ENCODE measurements around the gene FMR1NB. TPM values are rescaled to one million over a fixed set of nuclear protein-coding genes. Genes with fewer than 3 reads are reported as not detected.

The FMR1NB gene, protein sequence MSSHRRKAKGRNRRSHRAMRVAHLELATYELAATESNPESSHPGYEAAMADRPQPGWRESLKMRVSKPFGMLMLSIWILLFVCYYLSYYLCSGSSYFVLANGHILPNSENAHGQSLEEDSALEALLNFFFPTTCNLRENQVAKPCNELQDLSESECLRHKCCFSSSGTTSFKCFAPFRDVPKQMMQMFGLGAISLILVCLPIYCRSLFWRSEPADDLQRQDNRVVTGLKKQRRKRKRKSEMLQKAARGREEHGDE
- polyA plus RNA-seq (ENCODE audit: insufficient read length), result not detected

DNA sequence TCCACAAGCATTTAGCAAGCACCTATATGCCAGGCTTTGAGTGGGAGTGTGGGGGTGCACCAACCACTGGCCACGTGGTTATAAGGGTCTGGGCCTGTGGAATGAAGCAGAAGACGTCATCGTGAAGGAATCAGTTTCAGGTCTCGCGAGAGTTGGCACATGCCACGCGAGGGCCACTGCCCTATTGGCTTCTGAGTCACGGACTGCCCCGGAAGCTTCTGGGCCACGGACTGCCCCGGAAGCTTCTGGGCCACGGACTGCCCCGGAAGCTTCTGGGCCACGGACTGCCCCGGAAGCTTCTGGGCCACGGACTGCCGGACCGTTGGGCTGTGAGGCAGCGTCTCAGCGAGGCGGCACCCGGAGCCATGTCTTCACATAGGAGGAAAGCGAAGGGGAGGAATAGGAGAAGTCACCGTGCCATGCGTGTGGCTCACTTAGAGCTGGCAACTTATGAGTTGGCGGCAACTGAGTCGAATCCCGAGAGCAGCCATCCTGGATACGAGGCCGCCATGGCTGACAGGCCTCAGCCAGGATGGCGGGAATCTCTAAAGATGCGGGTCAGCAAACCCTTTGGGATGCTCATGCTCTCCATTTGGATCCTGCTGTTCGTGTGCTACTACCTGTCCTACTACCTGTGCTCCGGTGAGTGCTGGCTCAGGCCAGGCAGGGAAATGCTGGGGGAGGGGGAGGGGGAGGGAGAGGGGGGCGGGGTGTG is at the start of gene FMR1NB:
Gene FMR1NB (plus strand): TSS at position 300 of the 715 bp plus-strand sequence. CDS start 66 bp downstream, at position 366.
- no peak for DNase-seq

DNA sequence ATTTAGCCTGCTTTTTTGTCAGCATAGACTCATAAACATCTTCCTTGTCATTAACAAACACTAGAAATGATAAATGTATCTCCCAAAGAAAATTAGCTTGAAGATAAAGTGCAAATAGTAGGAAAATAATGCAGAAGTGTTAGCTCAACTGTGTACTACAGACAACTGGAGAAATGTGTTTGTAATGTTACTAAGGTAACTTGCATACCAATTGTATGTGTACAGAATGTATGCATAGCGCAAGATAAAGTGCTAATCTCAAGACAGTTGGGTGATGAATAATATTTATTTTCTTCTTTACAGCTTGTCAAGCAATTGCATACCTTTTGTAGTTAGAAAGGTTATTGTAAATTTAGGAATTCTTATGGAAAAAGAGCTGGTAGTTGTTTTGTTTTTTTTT is 47.3 kb upstream of the FMR1NB start:
- no peak for DNase-seq

DNA sequence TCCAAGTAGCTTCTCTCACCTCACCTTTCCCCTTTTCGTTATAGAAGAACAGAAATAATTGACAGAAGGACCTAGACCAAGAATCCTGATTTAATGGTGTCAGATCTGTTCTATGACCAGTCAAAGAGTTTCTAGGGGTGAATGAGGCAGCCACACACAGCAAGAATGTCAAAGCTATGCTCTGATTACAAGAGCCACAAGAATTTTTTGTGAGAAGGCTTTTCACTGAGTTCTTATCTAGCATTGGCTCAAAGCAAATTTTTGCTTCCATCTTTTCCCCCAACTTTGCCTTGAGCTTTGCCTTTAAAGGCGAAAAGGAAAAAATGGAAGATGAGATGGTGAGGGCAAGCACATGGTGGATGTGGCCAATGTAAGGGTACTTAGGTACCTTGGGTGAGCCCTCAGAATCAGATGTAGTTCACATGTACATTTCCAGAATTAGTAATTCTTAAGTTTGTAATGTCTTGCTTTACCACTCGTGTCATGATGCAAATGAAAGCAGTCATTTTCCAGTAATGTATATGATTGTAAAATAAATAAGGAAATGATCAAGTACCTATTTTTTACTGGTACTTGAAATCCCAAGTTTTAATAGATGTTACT is 45.9 kb upstream of the FMR1NB start:
- no peak for DNase-seq

DNA sequence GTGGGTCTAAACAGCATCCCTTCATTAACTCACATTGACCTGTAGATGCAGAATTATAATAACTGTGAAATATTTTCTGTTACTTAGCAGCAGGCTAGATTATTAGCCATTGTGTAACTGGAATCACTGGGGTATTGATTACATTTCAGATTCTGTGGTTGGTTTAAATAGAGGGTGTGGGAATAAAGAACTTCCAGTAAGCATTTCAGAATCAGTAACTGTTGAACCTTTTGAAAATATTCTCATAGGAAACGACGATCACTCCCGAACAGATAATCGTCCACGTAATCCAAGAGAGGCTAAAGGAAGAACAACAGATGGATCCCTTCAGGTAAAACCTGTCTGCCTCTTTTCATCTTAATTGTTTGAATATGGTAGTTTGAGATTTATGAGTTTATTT is 35.9 kb upstream of the FMR1NB start:
- DNase-seq, result no peak

DNA sequence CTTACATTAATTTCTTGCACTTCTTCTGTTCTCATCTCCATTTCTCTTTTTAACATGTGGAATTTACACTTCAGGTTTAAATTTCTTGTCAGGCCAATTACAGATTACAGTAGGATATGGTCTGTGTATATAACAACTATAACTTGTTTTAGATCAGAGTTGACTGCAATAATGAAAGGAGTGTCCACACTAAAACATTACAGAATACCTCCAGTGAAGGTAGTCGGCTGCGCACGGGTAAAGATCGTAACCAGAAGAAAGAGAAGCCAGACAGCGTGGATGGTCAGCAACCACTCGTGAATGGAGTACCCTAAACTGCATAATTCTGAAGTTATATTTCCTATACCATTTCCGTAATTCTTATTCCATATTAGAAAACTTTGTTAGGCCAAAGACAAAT is 32.6 kb upstream of the FMR1NB start:
- no peak for DNase-seq

DNA sequence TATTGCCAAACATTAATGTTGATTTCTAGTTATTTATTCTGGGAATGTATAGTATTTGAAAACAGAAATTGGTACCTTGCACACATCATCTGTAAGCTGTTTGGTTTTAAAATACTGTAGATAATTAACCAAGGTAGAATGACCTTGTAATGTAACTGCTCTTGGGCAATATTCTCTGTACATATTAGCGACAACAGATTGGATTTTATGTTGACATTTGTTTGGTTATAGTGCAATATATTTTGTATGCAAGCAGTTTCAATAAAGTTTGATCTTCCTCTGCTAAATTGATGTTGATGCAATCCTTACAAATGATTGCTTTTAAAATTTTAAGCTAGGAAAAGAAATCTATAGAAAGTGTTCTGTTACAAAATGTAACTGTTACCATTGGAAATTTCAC is 30.8 kb upstream of the FMR1NB start:
- DNase-seq, result no peak

DNA sequence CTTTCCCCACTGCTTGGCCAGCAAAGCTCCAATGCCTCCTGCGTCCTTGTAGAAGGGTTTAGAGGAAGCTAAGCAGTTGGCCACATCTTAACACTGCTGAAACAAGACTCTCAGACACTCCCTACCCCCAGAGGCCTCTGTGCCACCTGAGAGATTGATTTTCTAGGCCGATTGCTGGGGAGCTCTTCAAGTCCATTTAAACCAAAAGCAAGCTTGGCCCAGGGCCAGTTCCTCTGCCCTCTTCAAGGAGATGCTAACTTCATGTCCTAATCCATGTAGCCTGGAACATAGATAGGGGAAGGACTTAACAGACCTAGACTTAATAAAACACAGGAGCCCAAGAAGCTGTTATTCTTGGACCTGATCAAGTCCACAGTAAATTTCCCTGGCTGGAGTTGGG is 27.2 kb upstream of the FMR1NB start:
- peak; percentile 0 for DNase-seq

DNA sequence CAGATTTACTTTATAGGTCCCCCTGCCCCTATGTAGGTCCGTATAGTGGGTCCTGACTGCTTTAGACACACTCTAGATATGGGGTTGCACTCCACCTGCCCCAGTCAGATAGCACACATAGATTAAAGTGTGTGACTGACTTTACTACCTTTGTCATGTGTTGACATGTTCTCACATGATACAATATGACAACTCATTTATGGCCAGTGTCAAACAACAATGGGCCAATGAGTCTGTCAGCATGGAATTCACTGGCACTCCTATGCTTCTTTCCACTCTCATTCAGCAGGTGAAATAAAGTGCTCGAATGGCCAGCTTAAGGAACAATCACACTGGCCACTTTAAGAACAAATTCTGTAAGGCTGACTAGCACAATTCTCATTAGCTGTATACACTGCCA is 23.8 kb upstream of the FMR1NB start:
- DNase-seq, result no peak

DNA sequence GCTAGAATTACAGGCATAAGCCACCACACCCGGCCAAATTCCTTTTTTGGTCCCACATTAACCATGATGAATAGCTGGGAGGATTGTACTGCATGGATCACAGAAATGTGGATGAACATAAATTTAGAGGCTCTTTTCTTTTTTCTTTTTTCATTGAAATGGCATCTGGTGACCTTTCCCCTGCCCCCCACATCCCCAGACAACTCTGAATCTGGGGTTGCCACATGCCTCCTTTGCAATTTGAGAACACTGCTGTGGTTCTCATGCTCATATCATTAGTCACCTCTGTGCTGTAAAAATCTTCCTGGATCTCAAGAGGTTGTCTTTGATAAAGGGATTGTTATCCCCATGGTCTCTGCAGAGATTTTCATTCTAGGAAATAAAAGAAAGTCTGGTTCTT is 22.8 kb upstream of the FMR1NB start:
- DNase-seq, result no peak

DNA sequence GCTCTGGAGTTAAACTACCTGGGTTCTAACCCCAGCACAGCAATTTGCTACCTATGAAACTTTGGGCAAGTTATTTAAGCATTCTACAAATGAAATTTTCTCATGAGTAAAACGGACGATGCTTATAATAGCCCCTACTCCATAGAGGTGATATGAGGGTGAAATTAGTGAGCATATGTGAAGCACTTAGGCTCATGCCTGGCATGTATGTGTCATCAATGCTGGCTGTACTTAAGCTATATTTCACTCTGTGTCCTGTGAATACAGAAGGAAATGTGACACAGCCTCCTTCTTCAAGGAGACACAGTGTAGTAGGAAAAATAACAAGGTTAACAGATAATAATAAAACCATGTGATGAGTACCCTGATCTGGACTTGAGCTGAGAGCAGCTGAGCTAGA is 20.4 kb upstream of the FMR1NB start:
- no peak for DNase-seq

DNA sequence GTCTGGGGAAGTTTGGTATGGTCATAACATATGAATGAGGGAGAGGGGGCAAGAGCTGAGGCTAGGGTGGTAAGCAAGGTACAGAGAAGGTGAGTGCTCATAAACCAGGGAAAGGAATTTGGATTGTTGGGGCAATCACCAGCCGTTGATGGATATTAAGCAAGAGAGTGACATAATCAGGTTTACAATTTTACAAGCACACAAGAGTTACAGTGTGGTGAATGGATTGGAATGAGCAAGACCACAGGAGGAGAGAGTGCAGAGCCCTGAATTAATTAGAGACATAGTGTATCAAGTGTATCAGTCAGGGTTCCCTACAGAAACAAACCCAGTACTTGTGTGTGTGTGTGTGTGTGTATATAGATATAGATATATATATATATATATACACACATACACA is 18.7 kb upstream of the FMR1NB start:
- no peak for DNase-seq

DNA sequence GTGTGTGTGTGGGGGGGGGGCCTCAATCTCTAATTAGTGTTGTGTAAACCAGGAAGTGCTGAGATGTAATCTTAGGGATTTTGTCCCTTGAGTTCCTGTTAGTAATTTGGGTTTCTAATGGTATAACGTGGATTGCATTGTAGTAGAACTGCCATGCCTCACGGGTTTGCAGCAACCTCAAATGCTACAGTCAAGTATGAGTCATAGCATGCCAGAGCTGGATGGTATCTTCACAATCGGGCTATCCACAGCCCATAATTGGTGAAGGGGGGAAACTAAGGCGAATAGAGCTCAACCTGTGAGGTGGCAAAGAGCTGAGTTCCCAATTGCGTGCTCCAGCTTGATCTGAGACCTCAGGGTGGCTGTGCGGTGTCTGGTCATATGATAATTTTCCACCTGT is 2.2 kb upstream of the FMR1NB start:
- no peak for DNase-seq

DNA sequence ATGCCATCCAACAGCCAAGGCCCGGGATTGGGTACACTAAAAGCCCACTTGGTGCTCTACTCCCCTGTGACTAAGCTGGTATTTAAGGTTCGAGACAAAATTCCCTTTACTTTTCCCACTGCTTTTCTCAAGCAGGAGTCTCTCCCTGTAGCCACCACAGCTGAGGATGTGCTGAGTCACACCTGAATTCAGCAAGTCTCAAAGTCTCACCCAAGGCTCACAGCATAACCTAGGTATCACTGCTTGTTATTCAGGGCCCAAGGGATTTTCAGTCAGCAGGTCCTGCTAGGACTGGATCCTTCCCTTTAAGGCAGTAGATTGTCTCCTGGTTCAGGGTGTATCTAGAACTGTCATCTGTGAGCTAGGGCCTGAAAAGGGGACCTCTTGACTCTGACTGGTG is 39.2 kb downstream of the FMR1NB start:
- no peak for DNase-seq

DNA sequence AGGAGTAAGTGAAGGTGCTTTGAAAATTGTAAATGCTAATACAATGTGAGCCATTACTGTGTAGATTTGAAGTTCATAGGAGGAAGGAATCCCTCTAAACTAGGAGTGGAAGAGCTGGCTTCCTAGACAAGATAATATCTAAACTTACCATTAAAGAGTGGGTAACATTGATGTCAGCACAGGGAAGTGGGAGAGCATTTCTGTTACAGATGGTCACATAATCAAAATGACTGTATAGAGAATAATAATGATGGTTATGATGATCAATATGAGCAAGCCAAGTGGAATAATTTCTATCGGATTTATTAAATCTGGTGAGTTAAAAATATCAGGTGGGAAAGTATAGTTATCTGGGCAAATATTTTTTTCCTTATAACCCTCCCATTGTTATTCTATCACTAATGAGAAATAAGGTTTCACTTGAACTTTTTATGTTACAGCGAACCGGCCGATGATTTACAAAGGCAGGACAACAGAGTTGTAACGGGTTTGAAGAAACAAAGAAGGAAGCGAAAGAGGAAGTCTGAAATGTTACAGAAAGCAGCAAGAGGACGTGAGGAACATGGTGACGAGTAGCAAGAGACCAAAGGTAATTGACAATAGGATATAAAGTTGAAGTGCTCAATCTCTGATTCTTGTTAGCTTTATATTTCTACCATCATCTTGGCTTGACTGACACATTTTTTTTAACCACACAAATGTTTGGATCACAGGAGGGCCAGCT is 43.5 kb downstream of the FMR1NB start:
- DNase-seq, result no peak

DNA sequence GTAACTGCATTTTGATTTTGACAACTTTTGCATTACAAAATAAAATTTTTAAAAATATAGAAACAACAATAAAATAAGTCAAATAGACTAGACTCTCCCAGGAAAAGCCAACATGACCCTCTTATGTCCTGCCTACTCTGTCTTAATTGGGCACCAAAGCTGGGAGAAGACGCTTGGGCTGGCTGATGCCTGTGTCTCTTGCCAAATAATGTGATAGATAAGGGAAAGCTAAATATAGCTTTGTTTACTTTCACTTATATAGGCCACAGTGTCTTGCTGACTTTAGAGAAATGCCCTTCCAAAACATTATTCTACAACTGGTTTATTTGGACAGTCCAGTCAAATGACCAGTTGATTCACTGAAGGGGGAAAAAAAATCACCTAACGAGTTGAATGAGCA is 54.2 kb downstream of the FMR1NB start:
- no peak for DNase-seq

DNA sequence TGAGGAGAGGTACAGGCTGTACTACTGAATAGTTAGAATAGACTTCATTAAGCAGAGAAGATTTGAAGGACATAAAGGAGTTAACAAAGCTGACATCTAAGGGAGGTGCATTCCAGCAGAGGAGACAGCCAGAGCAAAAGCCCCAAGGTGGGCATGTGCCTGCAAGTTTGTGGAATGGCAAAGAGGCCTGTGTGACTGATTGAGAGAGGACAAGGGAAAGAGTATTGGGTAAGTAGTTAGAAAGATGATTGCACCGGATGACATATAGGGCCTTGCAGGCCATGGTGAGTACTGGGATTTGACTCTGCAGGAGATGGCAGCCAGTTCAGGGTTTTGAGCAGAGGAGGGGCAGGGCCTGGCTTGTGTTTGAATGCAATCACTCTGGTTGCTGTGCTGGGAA is 55.9 kb downstream of the FMR1NB start:
- no peak for DNase-seq

DNA sequence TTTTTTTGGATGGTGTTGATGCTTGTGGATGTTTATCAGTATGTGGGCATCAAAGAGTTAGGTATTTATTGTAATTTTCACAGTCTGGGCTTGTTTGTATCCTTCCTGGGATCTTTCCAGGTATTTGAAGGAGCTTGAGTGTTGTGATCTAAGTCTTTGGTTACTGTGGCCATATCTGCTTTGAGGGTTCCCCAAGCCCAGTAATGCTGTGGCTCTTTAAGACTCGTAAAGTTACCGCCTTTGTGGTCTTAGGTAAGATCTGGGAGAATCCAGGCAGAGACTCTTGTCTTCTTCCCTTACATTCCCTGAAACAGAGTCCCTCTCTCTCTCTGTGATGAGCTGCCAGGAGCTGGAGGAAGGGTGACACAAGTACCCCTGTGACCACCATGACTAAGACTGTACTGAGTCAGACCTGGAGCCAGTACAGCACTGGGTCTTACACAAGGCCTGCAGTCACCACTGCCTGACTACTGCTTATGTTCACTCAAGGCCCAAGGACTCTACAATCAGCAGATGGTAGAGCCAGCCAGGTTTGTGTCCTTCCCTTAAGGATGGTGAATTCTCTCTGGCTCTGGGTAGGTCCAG is 62.2 kb downstream of the FMR1NB start:
- DNase-seq, result no peak

DNA sequence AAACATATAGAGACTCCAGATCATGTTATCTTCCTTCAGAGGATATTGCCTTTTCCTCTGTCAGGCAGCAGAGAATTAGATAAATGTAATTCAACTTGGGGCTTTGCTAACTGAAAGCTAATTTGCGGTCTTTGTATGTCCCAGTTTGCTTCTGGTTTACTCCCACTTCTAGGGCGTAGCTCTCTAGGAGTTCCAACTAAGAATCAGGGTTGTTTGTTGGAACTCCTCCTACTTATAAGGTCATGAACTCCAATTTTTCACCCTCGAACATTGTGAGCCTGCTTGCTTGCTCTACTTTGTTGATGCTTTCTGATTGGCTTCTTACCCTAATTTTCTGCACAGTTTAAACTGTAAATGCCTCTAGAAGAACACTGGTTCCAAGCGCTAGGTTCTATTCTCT is 66.1 kb downstream of the FMR1NB start:
- no peak for DNase-seq

DNA sequence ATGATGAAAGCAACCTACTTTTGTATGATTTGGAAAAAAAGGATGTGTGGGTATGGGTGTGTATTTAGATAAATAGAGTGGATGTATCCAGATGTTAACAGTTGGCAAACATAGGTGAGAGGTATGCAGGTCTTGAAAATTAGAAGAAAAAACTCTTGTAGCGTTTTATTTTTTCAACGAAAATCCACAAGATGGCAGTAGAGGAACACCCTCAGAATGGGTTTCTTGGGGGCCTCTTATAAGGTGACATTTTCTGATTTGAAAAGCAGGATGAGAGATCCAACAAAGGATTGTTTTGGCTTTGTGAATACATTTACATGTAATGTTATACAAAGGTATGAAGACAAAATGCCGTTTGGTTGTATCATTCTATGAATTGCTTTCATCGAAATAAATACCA is 68.3 kb downstream of the FMR1NB start:
- DNase-seq, result peak; percentile 11

DNA sequence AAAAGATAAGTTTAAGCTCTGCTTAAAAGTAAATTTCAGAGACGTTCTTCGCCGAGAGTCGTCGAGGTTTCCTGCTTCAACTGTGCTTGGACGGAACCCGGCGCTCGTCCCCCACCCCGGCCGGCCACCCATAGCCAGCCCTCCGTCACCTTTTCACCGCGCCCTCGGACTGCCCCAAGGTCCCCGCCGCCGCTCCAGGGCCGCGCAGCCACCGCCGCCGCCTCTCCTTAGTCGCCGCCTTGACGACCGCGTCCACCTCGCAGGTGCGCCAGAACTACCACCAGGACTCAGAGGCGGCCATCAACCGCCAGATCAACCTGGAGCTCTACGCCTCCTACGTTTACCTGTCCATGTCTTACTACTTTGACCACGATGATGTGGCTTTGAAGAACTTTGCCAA is 70.8 kb downstream of the FMR1NB start:
- DNase-seq, result no peak

DNA sequence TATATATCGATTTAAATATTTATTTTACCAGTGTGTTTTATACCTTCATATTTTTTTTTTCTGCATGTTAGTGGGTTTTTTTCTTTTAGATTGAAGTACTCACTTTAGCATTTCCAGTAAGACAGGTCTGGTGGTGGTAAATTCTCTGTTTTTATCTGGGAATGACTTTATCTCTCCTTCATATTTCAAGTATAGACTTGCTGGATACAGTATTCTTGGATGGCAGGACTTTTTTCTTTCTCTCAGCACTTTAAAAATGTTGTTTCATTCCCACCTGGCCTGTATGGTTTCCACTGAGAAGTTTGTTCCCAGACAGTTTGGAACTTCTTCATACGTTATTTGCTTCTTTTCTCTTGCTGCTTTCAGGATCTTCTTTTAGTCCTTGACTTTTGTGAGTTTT is 86.1 kb downstream of the FMR1NB start:
- DNase-seq, result no peak

DNA sequence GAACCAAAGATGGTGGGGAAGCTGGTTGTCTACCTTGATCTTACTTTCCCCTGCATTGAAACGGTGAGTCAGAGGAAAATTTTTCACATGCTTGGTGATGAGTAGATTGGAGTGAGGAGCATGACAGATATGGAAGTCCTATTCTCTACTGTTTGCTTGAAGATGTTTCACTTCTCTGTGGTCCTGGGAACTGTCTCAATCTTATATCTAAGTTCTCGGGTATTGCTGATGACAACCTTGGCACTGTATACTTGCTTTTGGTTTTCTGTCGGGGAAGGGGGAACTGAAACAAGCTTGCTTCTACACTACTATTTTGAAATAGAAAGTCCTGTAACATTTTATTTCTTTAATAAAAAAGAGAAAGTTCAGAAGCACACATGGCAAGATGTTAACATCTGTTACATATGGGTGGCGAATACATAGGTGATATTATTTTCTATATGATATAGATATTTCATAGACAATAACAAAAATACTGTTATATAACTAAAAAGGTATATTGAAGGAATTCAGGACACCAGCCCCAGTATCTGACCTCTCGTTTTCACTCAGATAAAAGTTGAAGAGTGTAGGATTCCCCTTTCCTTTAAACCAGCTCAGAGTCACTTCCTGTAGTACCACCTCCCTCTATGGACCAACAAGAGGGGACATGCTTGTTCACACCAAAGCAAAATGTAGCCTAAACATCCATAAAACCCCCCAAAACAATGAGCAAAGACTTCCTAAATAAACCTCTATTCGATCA is 88.8 kb downstream of the FMR1NB start:
- no peak for DNase-seq

Measured in hindlimb muscle (tissue), 1 donor.